ENCODE results near the gene COL21A1. TPM values are rescaled to one million over a fixed set of nuclear protein-coding genes. Genes with fewer than 3 reads are reported as not detected.

COL21A1 gene
- total and polyA plus RNA-seq, 11 donors: 21.7 to 110 (median 49.1) TPM

DNA sequence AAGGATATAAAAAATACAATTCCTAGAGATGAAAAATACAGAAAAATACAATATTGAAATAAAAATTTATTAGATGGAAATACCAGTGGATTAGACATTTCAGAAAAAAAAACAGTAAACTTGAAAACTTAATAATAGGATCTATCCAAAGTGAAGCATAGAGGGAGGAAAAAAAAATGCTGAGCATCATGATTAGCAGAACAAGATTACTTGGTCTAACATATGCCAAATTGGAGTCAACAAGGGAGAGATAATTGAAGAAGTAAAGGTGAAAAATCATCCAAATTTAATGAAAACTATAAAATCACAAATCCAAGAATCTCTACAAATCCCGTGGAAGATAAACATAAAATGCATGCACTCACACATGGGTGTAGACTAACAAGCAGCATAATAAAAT, 205.8 kb downstream of the COL21A1 start:
- no peaks in the 10 kb centered on the region for H3K27me3 ChIP-seq
- no peak overlapping the region for H3K4me3 ChIP-seq
- DNase-seq (no peak), ATAC-seq (no peak)
- H3K36me3 ChIP-seq: no peaks in the 10 kb centered on the region
- no peak for TF ChIP-seq CTCF (IDR thresholded peaks at IDR 0.05)
- TF ChIP-seq POLR2A (IDR thresholded peaks at IDR 0.05): no peak
- peaks cover 0 to 21% (median 0%) of the 10 kb centered on the region in 12 donors for H3K4me1 ChIP-seq
- 86 to 94% (median 92%) methylated on average over 1 of the region's 1 CpG for WGBS, 4 donors
- intact Hi-C loops (cut with DNase I): no loop called here
- no peak overlapping the region for H3K27ac ChIP-seq
- no peaks in the 10 kb centered on the region for H3K9me3 ChIP-seq

- intact Hi-C loops (cut with DNase I): no loop called here
- H3K36me3 ChIP-seq: no peaks in the 10 kb centered on the region
- H3K27ac ChIP-seq: no peak overlapping the region
- TF ChIP-seq CTCF (IDR thresholded peaks at IDR 0.05) (no peak), POLR2A (IDR thresholded peaks at IDR 0.05) (no peak)
- H3K27me3 ChIP-seq: no peaks in the 10 kb centered on the region
- DNase-seq: no peak
- H3K9me3 ChIP-seq: no peaks in the 10 kb centered on the region
- H3K4me1 ChIP-seq: peaks cover 0 to 14% (median 0%) of the 10 kb centered on the region in 12 donors
- H3K4me3 ChIP-seq: no peak overlapping the region
- 54 to 77% (median 64%) methylated on average over 1 of the region's 1 CpG for WGBS, 4 donors
- no peak for ATAC-seq
Measured at GRCh38 chr6:56040889-56041301, 206.5 kb downstream of the COL21A1 start.

- no peak for TF ChIP-seq POLR2A (IDR thresholded peaks at IDR 0.05)
- no peak for TF ChIP-seq CTCF (IDR thresholded peaks at IDR 0.05)
- WGBS, 4 donors: 65 to 93% (median 89%) methylated on average over 2 of the region's 2 CpGs
- Histone ChIP-seq H3K36me3 (no peaks in the 10 kb centered on the region), H3K9me3 (no peaks in the 10 kb centered on the region), H3K27ac (no peak overlapping the region), H3K27me3 (no peaks in the 10 kb centered on the region), H3K4me1 (peaks cover 0 to 12% (median 0%) of the 10 kb centered on the region in 12 donors), H3K4me3 (no peak overlapping the region)
- DNase-seq (no peak), ATAC-seq (no peak)
- intact Hi-C loops (cut with DNase I): no loop called here
Measured at GRCh38 chr6:56040223-56040622, 207.2 kb downstream of the COL21A1 start.

- Histone ChIP-seq H3K36me3 (no peaks in the 10 kb centered on the region), H3K4me1 (peaks cover 0 to 12% (median 0%) of the 10 kb centered on the region in 12 donors), H3K27me3 (no peaks in the 10 kb centered on the region), H3K4me3 (no peak overlapping the region), H3K27ac (no peak overlapping the region), H3K9me3 (no peaks in the 10 kb centered on the region)
- DNase-seq: no peak
- WGBS, 4 donors: 87 to 96% (median 91%) methylated on average over 6 of the region's 6 CpGs
- ATAC-seq: no peak
- intact Hi-C loops (cut with DNase I): no loop called here
- TF ChIP-seq POLR2A (IDR thresholded peaks at IDR 0.05) (no peak), CTCF (IDR thresholded peaks at IDR 0.05) (no peak)
Measured at GRCh38 chr6:56038764-56039163, 208.6 kb downstream of the COL21A1 start.
